HG02642 (cell line): ENCODE measurements around the gene C16orf74.
A peak's percentile ranks its signal among the peaks of the same experiment; 100 is the strongest.

Experiments
- ATAC-seq: cut with Tn5 transposase; IDR thresholded peaks from one replicate; pipeline ENCODE4 v1.9.1; 2021; ENCODE audit warnings: mild to moderate bottlenecking; ENCODE audit not compliant: unreplicated experiment, poor library complexity

The C16orf74 gene

GRCh38 chr16:85704011-85704410, 46.9 kb downstream of the C16orf74 start:
- no peak for ATAC-seq

DNA sequence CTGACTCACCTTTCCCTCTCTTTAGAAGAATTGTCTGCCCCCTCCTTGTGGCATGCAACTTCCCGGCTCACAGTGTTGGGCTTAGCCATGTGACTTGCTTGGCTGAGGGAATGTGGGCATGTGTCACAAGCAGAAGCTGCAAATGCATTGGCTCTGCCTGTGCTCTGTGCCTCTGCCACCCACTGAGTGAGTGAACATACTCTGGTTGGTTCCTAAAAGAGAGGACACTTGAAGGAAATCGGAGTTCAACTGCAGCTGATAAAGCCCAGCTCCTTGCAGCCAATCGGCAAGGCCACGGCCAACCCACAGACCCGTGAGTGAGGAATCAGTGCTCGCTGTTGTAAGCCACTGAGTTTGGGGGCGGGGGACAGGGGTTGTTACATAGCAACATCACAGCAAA, 51.3 kb downstream of the C16orf74 start:
- no peak for ATAC-seq

DNA sequence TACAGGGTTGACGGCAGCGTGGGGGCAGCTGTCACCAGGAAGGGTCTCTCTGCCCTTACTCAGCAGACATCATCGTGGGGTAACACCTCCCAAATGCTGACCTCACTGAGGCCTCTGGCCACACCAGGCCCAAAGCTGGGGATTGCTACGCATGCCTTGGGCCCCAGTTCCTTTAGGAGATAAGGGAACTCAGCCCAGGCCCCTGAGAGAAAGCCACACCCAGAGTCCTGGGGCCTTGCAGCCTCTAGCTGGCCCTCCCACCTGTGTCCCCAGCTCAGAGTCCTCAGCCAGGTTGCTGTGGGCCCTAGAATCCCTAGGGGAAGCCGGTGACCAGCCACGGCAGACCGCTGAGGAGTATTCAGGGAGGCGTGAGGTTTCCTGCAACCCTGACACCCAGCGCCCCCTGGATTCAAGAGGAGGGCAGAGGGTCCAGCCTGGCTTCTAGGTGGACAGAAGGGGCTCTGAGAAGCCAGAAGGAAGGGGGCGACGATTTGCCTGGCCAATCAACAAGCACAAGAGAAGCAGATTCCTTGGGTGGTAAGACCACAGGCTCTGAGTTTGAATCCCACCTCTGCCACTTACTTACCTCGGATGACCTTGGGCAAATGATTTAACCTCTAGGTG, 51.8 kb downstream of the C16orf74 start:
- no peak for ATAC-seq

DNA sequence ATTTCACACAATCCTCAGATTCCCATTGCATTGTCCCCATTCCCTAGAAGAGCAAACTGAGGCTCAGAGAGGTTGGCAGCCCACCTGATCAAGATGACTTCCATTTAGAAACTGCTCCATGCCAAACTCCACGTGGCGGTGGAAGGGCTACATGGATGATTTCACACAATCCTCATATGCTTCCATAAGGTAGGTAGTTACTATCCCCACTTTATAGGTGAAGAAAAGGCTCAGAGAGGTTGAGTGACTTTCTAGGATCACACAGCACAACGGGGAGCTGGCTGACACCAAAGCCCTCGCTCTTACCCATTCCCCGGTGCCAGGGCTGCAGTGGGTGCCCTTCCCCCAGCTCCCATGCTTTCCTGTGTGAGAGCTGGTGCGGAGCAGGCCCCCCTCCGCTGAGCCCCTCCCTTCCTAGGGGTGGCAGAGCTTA, 52.4 kb downstream of the C16orf74 start:
- no peak for ATAC-seq

DNA sequence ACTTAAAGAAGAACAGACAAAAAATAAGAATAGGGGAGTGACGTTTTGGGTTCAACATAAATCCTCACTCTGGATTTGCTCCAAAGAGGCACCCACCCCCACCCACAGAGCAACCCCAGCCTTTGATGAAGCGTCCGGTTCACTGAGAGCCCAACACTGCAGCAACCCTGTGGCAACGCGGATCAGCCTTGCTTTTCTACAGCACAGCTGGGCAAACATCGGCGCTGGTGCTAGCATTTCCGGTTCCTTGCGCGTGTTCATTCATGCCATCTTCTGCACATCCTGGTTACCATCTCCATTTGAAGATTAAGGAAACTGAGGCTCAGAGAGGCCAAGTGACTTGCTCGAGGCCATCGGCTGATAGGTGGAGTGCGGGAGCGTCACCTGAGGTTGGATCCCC, 53.5 kb downstream of the C16orf74 start:
- no peak for ATAC-seq

- ATAC-seq, result no peak
Observed at GRCh38 chr16:85696781-85697180, 54.1 kb downstream of the C16orf74 start.

GRCh38 chr16:85695196-85696128, 55.4 kb downstream of the C16orf74 start:
- ATAC-seq, result no peak

GRCh38 chr16:85690469-85691064, 60.3 kb downstream of the C16orf74 start:
- no peak for ATAC-seq

DNA sequence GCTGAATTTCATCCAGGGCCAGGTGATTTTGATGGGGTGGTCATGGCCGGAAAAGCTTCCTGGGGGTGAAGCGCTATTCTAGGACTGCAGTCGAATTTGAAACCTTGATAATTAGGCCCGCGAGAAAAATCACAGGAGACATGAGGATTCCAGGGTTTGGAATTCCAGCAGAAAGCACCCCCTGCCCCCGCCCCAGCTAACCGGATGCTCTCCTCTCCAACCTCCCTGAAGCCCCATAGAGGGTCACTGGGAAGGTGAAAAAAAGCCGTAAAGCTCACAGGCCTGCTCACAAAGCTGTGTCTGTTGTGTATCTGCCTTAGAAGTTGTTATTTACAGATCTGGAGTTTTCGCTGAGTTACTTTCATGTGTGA, 61.0 kb downstream of the C16orf74 start:
- ATAC-seq, result no peak

DNA sequence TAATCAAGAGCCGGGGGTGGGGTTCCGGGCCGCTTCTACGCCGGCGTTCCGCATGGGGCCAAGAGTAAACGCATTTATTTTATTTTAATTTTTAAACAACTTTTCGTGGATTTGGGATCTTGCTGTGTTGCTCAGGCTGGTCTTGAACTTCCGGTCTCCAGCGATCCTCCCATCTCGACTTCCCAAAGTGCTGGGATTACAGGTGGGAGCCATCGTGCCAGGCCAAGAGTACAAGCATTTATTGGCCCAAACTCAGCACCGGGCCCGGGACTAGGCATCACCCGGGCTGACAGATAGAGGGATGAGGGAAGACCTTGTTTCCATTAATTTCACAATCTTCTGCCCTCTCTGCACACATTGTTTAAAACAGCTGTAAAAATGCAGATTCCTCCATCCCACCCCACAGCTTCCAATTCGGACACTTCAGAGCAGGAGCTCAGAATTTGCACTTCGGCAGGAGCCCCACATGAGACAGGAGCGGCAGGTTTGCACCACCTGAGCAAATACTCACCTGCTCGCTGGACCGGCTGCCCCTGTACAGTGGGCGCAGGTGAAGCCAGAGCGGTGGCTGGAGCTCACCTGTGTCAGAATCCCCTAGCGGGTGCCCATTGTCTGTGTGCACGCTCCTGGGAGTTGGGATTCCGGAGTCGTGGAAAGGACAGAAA, 61.5 kb downstream of the C16orf74 start:
- no peak for ATAC-seq

GRCh38 chr16:85688586-85689284, 62.2 kb downstream of the C16orf74 start, which contains the start of gene GINS2:
GINS2 (minus strand) TSS chr16:85688954; CDS start chr16:85688898, 56 bp downstream.
- peak; percentile 97 for ATAC-seq

DNA sequence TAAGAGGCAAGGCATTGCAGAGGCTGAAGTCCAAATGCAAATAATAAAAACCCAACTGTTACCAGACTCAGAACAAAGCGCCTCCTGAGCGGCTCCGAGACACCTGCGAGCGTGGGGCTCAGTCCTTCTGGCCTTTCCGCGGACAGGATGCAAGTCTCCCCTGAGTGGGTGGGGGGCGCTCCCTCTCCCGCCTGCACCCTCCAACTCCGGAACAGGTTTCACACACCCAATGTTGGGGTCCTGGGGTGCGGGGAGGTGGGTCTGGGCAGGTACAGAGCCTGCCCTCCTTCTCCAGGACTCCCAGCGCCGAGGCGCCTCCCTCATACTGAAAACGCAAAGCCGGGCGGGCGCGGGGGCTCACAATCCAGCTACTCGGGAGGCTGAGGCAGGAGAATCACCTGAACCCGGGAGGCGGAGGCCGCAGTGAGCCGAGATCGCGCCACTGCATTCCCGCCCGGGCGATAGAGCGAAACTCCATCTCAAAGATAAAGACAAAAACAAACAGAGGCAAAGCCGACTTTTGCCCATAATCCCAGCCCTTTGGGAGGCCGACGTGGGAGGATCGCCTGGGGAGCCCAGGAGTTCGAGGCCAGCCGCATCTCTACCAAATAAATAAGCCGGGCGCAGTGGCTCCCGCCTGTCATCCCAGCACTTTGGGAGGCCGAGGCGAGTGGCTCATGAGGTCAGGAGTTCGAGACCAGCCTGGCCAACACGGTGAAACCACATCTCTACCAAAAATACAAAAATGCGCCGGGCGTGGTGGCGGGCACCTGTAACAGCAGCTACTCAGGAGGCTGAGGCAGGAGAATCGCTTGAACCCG, 63.0 kb downstream of the C16orf74 start:
- ATAC-seq, result no peak

GRCh38 chr16:85686912-85687591, 63.8 kb downstream of the C16orf74 start:
- ATAC-seq, result no peak

DNA sequence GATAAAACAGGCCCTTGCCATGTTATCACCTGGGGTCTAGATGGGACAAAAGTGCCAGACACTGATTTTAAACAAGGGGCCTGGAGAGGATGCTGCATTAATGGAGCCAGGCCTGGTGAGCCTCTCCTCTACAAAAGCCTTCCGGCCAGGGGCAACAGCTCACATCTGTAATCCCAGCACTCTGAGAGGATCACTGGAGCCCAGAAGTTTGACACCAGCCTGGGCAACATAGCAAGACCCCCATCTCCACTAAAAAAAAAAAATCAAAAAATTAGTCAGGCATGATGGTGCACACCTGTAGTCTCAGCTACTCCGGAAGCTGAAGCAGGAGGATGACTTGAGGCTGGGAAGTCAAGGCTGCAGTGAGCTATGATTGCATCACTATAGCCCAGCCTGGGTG, 65.6 kb downstream of the C16orf74 start:
- ATAC-seq, result no peak

- no peak for ATAC-seq
Observed at GRCh38 chr16:85683363-85683762, 67.5 kb downstream of the C16orf74 start.

DNA sequence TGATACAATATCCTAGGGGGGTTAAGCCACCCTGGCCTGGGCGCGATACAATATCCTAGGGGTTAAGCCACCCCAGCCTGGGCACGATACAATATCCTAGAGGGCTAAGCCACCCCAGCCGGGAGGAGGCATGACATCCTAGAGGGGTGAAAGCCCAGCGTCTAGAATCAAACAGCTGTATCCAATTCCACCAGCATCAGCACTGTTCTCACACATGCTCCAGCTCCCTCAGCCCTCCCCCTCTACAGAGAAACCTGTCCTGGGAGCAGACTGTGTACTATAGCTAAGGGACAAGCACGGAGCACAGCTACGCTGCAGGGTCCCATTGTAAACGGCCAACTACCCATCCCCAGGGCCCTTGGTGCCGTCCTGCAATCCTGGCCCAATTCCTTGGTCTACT, 68.4 kb downstream of the C16orf74 start:
- no peak for ATAC-seq

DNA sequence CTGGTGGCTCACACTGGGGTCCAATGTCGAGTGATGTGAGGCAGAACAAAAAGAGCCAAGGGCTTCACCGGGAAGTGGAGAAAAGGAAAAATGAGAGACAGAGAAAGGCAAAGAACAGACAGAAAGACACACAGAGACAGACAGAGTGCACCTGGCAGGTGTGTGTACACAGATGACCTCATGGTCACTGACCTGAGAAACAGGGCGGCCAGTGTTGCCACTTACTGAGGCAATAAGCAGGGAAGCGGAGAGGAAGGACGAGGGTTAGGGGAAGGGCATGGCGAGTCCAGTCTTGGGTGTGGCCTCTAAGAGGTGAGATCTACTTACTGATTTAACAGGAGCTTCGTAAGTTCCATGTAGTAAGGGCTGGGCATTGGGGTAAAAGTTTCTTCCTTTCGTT, 69.6 kb downstream of the C16orf74 start:
- ATAC-seq, result no peak

DNA sequence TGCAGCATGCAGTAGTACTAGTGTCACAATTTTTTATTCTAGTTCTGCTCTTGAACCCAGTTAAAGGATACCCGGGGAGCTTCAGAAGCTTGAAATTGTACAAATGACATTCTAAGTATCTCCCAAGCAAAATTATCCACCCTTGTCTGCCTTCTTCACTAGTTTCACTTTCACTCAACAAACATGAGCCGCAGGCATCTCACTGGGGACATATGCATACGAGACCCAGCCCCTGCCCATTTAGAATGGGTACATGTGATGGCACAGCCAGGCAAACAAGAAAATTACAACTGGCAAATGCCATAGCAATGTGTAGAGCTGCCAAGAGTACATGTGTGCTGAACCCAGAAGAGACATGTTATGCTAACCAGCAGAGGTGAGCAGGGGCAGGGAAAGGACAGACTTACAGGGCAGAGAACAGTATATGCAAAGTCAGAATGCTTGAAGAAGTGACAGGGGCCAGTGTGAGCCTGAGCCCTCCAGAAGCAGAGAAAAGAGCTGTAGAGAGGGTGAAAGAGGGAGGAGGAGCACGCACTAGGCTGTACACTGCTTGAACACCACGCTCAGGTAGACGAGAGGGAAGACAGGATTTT, 70.4 kb downstream of the C16orf74 start:
- no peak for ATAC-seq
